Measurements from ENCODE around the gene E2F8. TPM values are rescaled to one million over a fixed set of nuclear protein-coding genes. Genes with fewer than 3 reads are reported as not detected.

Gene E2F8
- total RNA-seq, 1 donor from 2014 or later = 0.27 TPM

- H3K4me1 ChIP-seq (ENCODE audit: insufficient read depth, low read length) = no peaks in the 10 kb centered on the region
- no peak for DNase-seq (ENCODE audit: low read depth)
- no peak overlapping the region for H3K4me2 ChIP-seq (ENCODE audit: low read length)
- peaks cover 9% of the 10 kb centered on the region for H3K27me3 Mint-ChIP-seq (ENCODE audit: low read depth, unreplicated experiment)
- H3K4me1 Mint-ChIP-seq (ENCODE audit: low read depth, unreplicated experiment) = peaks cover 4% of the 10 kb centered on the region
- no peak for FAIRE-seq
- H2AFZ ChIP-seq (ENCODE audit: low read depth, low read length) = no peak overlapping the region
- H3K36me3 ChIP-seq (ENCODE audit: insufficient read depth, low read length) = no peaks in the 10 kb centered on the region
- no peaks in the 10 kb centered on the region for H3K9me3 ChIP-seq (ENCODE audit: insufficient read depth, low read depth, low read length)
- no peaks in the 10 kb centered on the region for H4K20me1 ChIP-seq (ENCODE audit: insufficient read depth, low read length)
- no peaks in the 10 kb centered on the region for H3K9me3 Mint-ChIP-seq (ENCODE audit: unreplicated experiment)
- no peaks in the 10 kb centered on the region for H3K27me3 ChIP-seq (ENCODE audit: insufficient read depth, low read length)
- H3K27ac Mint-ChIP-seq (ENCODE audit: unreplicated experiment) = no peak overlapping the region
- H3K79me2 ChIP-seq (ENCODE audit: insufficient read depth, low read length) = no peaks in the 10 kb centered on the region
- no peak overlapping the region for H3K4me3 Mint-ChIP-seq (ENCODE audit: unreplicated experiment)
- no peak overlapping the region for H3K27ac ChIP-seq (ENCODE audit: low read depth, low read length)
- no peak overlapping the region for H3K4me3 ChIP-seq (ENCODE audit: insufficient read depth, low read depth, low read length)
- no peaks in the 10 kb centered on the region for H3K36me3 Mint-ChIP-seq (ENCODE audit: low read depth, unreplicated experiment)
- TF ChIP-seq CTCF (IDR thresholded peaks at IDR 0.05; ENCODE audit: insufficient read depth, low read depth, low read length) = no peak
- no peak for TF ChIP-seq EZH2 (IDR thresholded peaks at IDR 0.05; ENCODE audit: insufficient read depth, low read length)
- no peak overlapping the region for H3K9ac ChIP-seq (ENCODE audit: low read length)
Observed at GRCh38 chr11:19194620-19195308, 46.0 kb downstream of the E2F8 start.

- no peaks in the 10 kb centered on the region for H3K36me3 Mint-ChIP-seq (ENCODE audit: low read depth, unreplicated experiment)
- no peak overlapping the region for H3K4me3 ChIP-seq (ENCODE audit: insufficient read depth, low read depth, low read length)
- no peaks in the 10 kb centered on the region for H3K4me1 ChIP-seq (ENCODE audit: insufficient read depth, low read length)
- H3K27me3 Mint-ChIP-seq (ENCODE audit: low read depth, unreplicated experiment) = peaks cover 7% of the 10 kb centered on the region
- H2AFZ ChIP-seq (ENCODE audit: low read depth, low read length) = no peak overlapping the region
- DNase-seq (ENCODE audit: low read depth) (no peak), FAIRE-seq (no peak)
- H3K4me2 ChIP-seq (ENCODE audit: low read length) = no peak overlapping the region
- no peak overlapping the region for H3K27ac ChIP-seq (ENCODE audit: low read depth, low read length)
- H3K79me2 ChIP-seq (ENCODE audit: insufficient read depth, low read length) = no peaks in the 10 kb centered on the region
- no peaks in the 10 kb centered on the region for H3K9me3 Mint-ChIP-seq (ENCODE audit: unreplicated experiment)
- no peak overlapping the region for H3K4me3 Mint-ChIP-seq (ENCODE audit: unreplicated experiment)
- no peaks in the 10 kb centered on the region for H3K4me1 Mint-ChIP-seq (ENCODE audit: low read depth, unreplicated experiment)
- no peaks in the 10 kb centered on the region for H3K27me3 ChIP-seq (ENCODE audit: insufficient read depth, low read length)
- H4K20me1 ChIP-seq (ENCODE audit: insufficient read depth, low read length) = no peaks in the 10 kb centered on the region
- H3K27ac Mint-ChIP-seq (ENCODE audit: unreplicated experiment) = no peak overlapping the region
- TF ChIP-seq EZH2 (IDR thresholded peaks at IDR 0.05; ENCODE audit: insufficient read depth, low read length) = no peak
- no peak for TF ChIP-seq CTCF (IDR thresholded peaks at IDR 0.05; ENCODE audit: insufficient read depth, low read depth, low read length)
- H3K9ac ChIP-seq (ENCODE audit: low read length) = no peak overlapping the region
- H3K9me3 ChIP-seq (ENCODE audit: insufficient read depth, low read depth, low read length) = no peaks in the 10 kb centered on the region
- no peaks in the 10 kb centered on the region for H3K36me3 ChIP-seq (ENCODE audit: insufficient read depth, low read length)
Observed at GRCh38 chr11:19193916-19194315, 46.8 kb downstream of the E2F8 start.

DNA sequence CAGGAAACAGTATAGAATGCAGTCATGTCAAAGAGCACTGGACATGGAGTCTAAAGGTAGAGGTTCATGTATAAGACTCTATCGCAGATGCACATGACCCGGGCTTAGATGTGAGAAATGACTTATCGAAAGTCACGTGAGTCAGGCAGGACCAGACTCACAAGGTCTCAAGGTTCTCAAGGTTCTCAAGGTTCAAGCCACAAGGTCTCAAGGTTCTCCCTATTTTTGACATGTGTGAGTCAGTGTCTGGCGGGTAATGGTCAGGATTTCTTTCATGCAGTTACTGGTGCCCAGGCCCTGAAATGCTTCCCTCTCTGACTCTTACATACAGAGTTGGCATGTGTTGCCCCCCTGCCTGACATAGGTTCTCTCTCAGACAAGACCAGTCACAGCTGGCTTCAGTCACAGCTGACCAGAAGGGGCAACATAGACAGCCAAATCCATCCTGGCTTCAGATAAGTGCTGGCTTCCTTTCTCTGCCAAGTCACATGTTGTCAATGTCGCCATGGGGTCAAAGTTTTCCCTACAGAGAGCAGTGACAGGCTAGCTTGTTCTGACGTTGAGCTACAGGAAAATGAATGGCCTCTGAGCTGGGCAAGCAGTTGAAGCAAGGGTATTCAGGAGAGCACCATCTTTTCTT is 49.1 kb downstream of the E2F8 start:
- peaks cover 3% of the 10 kb centered on the region for H3K27me3 Mint-ChIP-seq (ENCODE audit: low read depth, unreplicated experiment)

More for the DNA sequence above, 49.1 kb downstream of the E2F8 start:
- no peak overlapping the region for H3K4me3 ChIP-seq (ENCODE audit: insufficient read depth, low read depth, low read length)
- Mint-ChIP-seq H3K4me1 (ENCODE audit: low read depth, unreplicated experiment) (peaks cover 8% of the 10 kb centered on the region), H3K27ac (ENCODE audit: unreplicated experiment) (no peak overlapping the region), H3K4me3 (ENCODE audit: unreplicated experiment) (no peak overlapping the region), H3K36me3 (ENCODE audit: low read depth, unreplicated experiment) (no peaks in the 10 kb centered on the region), H3K9me3 (ENCODE audit: unreplicated experiment) (no peaks in the 10 kb centered on the region)
- H3K27ac ChIP-seq (ENCODE audit: low read depth, low read length) = no peak overlapping the region
- H3K36me3 ChIP-seq (ENCODE audit: insufficient read depth, low read length) = no peaks in the 10 kb centered on the region
- no peak for FAIRE-seq
- DNase-seq (ENCODE audit: low read depth) = no peak
- H3K9ac ChIP-seq (ENCODE audit: low read length) = no peak overlapping the region
- H3K27me3 ChIP-seq (ENCODE audit: insufficient read depth, low read length) = no peaks in the 10 kb centered on the region
- H4K20me1 ChIP-seq (ENCODE audit: insufficient read depth, low read length) = no peaks in the 10 kb centered on the region
- H3K79me2 ChIP-seq (ENCODE audit: insufficient read depth, low read length) = no peaks in the 10 kb centered on the region
- no peaks in the 10 kb centered on the region for H3K9me3 ChIP-seq (ENCODE audit: insufficient read depth, low read depth, low read length)
- no peak for TF ChIP-seq EZH2 (IDR thresholded peaks at IDR 0.05; ENCODE audit: insufficient read depth, low read length)
- no peak for TF ChIP-seq CTCF (IDR thresholded peaks at IDR 0.05; ENCODE audit: insufficient read depth, low read depth, low read length)
- no peaks in the 10 kb centered on the region for H3K4me1 ChIP-seq (ENCODE audit: insufficient read depth, low read length)
- no peak overlapping the region for H2AFZ ChIP-seq (ENCODE audit: low read depth, low read length)
- H3K4me2 ChIP-seq (ENCODE audit: low read length) = no peak overlapping the region
